ENCODE measurements around the gene AK3.
A peak's percentile ranks its signal among the peaks of the same experiment; 100 is the strongest.

Gene AK3

GRCh38 chr9:4701526-4701925 is 39.5 kb downstream of the AK3 start:
- DNase-seq = no peak

GRCh38 chr9:4700932-4701331 is 40.1 kb downstream of the AK3 start:
- no peak for DNase-seq

DNA sequence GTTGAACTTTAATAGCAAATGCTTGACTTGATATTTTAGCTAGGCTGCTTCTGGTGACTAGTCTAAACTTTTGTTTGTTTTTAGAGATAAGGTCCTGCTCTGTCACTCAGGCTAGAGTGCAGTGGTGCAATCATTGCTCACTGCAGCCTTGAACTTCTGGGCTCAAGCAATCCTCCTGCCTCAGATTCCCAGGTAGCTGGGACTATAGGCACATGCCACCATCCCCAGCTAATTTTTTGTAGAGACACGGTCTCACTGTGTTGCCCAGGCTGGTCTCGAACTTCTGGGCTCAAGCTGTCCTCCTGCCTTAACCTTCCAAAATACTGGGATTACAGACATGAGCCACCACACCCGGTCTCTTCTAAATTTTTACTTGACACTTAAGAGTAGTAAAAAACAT is 40.9 kb downstream of the AK3 start:
- no peak for DNase-seq

DNA sequence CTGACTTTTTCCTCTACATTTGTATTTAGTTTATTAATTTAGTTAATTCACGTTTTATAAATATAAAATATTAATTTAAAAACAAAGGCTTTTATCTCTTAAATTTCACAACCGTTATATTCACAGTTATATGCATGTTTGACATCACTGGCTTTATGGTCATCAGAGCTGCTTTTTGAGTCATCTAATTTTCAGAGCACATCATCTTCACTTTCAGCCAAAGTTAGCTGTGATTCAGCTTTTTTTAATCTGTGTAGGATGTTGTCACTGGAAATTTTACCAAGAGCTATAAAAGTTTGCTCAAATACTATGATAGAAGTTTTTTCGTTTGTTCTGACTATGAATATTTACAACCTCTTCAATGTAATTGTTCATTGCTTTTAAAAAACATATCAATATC is 49.2 kb downstream of the AK3 start:
- DNase-seq = peak; percentile 31

DNA sequence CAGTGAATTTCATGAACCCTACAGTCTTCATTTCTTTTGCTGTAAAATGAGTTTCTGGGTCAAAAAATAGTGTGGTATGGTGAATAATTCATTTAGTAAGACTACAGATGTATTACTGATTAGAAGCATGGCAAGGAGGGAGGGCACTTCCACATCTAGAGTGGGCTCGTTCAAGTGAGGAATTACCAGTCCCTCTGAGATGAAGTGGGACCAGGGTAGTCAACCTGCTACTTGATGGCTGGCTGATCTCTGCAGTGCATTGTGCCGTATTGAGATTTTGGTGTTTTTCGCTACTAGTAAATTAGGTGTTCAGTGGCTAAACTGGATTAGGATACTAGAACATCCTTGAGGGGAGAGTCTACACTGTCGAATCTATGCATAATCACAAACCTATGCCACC is 50.9 kb downstream of the AK3 start:
- no peak for DNase-seq

GRCh38 chr9:4689687-4690104 is 51.3 kb downstream of the AK3 start:
- DNase-seq = no peak

GRCh38 chr9:4689021-4689420 is 52.0 kb downstream of the AK3 start:
- DNase-seq = no peak

DNA sequence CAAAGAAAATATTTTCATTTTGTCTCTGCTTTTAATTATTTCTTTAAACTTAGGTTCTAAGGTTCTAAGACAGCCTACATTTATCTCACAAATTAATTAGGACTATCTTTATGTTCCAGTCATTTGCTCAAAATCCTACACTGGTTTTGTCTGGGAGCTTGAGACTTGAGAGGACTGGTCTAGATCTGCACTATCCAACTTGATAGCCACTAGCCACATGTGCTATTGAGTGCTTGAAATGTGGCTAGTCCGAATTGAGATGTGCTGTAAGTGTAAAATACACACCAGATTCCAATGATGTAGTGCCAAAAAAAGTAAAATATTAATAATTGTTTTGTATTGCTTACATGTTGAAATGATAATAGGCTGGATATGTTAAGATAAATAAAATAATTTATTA is 54.4 kb downstream of the AK3 start:
- DNase-seq = no peak

- no peak for DNase-seq
These were observed 54.9 kb downstream of the AK3 start for GRCh38 chr9:4686112-4686511.

DNA sequence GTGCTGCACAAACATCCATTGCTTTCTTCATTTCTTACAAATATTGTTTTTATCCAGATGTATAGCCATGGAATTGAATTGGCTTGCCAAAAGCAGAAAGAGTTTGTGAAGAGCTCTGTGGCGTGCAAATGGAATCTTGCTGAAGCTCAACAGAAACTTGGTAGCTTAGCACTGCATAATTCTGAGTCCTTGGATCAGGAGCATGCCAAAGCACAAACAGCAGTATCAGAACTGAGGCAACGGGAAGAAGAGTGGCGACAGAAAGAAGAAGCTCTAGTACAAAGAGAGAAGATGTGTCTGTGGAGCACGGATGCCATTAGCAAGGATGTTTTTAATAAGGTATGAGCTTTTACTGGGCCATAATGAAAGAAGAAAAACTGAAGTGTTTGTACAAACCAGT is 56.2 kb downstream of the AK3 start:
- no peak for DNase-seq

- DNase-seq = peak; percentile 43
These were observed 60.3 kb downstream of the AK3 start for GRCh38 chr9:4680750-4681149.

GRCh38 chr9:4680173-4680525 is 60.9 kb downstream of the AK3 start:
- no peak for DNase-seq

- peak; percentile 95 for DNase-seq
These were observed 61.5 kb downstream of the AK3 start, which contains the start of gene CDC37L1 for GRCh38 chr9:4679268-4680172. Gene CDC37L1, plus strand, starts transcription at chr9:4679569. Its CDS starts 199 bp downstream, at chr9:4679768.

DNA sequence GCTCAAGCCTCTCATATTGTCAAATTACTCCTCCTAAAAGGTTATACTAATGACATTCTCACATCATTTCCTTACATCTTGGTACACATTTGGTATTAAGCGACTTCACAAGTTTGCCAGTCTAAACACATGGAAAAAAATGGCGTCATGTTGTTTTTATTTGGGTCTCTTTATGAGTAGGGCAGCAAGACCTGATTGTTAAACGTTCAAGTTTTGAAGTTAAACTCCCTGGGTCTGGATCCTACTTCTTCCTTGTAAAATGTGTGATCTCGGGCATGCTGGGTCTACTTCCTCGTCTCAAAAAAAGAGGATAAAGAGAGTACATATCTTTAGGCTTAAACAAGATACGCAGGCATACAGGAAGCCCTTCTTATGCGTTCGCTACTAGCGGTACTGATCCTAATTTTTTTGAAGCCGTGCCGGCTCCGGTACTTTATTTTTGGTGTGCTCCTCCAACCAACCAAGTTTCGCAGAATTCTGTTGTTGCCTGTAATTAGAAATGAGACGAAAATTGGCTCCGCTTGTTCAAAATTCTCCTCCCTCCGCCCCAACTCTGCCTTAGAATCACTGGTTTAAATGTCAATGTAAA is 62.2 kb downstream of the AK3 start:
- peak; percentile 41 for DNase-seq

DNA sequence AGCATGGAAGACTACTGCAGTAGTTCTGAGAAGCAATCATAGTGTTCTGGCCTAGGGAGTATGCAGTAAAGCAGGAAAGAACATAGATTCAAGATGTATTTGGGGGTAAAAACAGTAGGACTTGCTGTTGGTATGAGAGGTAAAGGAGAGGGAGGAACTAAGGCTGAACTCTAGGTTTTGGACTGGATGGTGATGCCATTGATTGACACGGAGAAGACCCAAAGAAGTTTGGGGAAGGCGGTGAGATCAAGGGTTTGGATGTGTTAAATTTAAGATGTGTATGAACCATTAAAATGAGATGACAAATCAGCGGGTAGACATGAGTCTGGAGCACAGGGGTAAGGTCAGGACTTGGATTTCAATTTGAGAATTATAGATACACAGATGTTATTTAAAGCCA is 63.6 kb downstream of the AK3 start:
- no peak for DNase-seq

DNA sequence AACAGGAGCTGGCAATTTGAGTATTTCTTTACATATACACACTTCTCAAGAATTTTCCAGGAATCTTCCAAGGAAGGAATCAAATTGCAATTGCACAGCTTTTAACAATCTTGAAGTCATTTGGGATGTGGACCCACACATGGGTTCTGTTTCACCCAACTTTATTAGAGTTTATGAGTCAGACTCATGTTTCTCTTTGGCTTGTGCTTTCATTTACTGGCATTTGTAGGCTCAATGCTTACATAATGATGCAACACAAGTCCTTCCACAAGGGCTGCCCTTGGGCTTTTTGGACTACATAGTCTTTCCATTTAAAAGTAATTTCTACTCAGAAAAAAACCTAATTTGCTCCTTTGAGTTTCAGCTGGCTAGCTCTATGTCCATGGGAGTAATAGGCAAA is 66.2 kb downstream of the AK3 start:
- DNase-seq = peak; percentile 87

DNA sequence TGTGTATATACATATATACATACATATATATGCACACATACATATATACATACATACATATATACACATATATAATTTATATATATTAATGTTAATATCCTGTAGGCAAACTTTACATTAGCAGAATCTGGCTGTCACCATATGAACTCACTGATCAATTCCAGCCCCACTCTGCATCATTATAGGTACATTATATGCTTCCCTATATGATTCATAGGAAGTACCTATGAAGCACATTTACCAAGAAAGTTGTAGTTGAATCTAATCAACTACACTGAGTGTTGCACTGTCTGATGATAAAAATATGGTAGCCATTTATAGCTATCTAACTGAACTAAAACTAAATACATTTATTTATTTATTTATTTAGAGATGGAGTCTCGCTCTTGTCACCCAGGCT is 69.3 kb downstream of the AK3 start:
- DNase-seq = no peak

GRCh38 chr9:4670591-4670990 is 70.4 kb downstream of the AK3 start:
- DNase-seq = no peak

- no peak for DNase-seq
These were observed 71.1 kb downstream of the AK3 start for GRCh38 chr9:4669890-4670289.

GRCh38 chr9:4668604-4669003 is 72.4 kb downstream of the AK3 start:
- no peak for DNase-seq

- no peak for DNase-seq
These were observed 73.3 kb downstream of the AK3 start for GRCh38 chr9:4667681-4668080.

DNA sequence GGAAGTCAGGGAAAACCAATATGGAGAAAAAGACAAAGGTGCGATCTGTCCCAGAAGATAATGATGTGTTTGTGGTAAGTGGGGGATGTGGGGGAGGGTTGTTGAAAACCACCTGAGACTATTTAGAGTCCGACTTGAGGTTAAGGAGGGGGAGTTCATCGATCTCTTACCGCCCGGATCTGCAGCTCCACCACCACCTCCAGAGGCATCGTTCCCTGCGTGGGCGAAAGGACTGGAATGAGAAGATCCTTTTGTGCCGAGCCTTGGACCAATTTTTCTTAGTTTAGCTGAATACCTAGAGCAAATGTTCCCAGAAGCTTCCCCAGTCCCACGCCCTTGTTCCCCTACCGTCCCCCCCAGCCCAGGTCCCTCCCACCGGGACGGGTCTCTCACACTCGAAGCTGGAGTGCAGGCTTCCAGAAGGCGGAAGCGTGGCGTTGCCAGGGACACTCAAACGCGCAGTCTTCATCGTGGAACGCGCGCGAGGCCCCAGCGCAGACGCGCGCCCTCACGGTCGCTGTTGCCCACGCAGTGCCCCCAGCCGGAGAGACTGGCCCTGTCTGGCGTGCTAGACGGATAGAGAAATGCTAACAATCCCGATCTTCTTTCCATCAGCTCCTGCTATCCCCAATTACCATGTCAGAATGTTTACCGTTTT is 74.8 kb downstream of the AK3 start, which contains the start of gene SPATA6L:
SPATA6L (minus strand) TSS at position 439 of the 658 bp plus-strand sequence; CDS start at position 209, 230 bp downstream.
- peak; percentile 63 for DNase-seq

DNA sequence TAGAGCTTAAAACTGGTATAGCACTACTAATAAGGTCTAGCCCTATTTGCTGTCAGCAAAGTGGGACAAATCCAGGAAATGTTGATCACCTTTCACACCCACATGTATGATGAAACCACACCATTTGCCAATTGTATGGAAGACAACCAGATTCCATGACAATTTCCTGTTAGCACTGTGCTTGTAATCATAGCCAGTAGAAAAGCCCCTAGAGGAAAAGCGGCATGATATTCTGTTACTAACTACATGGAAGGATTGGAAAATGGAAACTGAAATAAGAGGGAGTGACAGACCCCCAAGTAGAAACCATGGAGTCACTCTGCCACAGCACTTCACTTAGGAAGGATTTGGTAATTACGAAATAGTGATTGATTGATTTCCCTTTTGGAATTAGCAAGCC is 75.6 kb downstream of the AK3 start:
- no peak for DNase-seq

GRCh38 chr9:4663956-4664355 is 77.0 kb downstream of the AK3 start:
- no peak for DNase-seq
